Putamen (tissue), 1 donor: Measurements from ENCODE around the gene DAB2.
"Not testable (repeated sequence)": the region's sequence is repeated elsewhere in the genome, so short reads cannot be mapped to it uniquely, and the experiment has no call there.

Experiments used
- DNase-seq: peaks from one replicate; pipeline ENCODE4 v3.0.0-alpha.2; 2016; ENCODE audit warnings: low spot score

The DAB2 gene

DNA sequence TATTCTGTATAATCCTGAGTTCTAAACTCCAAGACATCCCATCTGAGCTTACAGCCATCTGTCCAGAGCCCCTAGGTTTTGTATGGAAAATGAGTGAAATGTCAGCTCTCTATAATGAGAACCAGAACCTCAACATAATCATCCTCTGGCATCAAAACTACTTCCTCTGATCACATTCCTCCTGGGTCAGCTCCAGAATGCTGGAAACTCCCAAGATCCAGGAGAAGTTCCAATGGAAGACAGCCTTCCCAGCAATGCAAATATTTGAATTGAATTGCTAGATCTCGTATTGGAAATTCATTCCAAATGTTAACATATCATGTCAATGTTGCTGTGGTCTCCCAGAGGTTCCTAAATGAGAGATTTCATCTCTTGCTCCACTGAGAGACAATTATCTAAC lies 84.3 kb downstream of the DAB2 start:
- DNase-seq, result no peak

DNA sequence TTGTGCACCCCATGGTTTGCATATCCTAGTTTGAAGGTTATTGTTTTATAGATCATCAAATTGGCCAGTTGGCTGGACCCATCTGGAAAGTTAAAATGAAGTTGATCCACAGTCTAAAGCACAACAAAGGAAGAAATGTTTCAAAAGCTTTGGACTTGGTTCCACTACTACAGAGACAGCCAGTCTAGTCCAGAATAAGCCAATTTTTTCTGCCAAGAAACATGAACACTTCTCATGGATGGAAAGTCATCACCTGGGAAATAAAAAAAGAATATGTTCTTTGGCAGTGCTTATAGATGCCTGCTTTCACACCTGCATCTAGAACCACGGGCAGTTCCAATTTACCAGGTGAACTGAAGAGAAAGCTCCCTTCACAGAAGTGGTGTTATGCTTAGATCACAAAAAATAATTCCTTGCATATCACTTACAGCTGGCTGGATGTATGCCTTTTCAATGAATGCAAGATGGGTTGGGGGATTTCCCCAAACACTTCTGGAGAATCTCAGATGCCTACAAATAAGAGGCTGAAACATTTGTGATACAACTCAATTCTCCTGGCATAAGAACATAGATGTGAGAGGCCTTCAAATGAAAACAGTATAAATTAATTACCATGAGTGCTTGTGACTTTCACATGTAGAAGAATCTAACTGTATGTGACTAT lies 87.4 kb downstream of the DAB2 start:
- DNase-seq, result no peak

DNA sequence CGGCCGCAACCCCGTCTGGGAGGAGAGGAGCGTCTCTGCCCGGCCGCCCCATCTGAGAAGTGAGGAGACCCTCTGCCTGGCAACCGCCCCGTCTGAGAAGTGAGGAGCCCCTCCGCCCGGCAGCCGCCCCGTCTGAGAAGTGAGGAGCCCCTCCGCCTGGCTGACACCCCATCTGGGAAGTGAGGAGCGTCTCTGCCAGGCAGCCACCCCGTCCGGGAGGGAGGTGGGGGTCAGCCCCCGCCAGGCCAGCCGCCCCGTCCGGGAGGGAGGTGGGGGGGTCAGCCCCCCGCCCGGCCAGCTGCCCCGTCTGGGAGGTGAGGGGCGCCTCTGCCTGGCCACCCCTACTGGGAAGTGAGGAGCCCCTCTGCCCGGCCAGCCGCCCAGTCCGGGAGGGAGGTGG lies 90.5 kb downstream of the DAB2 start:
- DNase-seq, result not testable (repeated sequence)

DNA sequence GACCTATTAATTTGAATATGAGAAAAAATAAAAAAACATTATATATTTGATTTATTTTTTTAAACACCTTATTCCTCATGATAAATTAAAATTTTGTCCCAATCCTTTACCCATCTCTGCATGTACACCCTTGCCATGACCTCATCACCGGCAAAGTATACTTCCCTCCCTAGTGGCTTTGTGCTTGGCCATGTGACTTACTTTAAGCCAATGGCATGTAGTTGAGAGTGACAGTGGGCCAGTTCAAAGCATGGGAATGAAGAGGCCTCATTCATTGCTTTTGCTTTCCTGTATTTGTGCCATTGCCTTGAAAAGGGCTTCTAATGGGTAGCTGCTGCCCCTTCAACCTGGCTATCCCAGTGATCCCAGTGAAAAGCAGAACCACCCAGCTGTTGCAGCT lies 91.7 kb downstream of the DAB2 start:
- no peak for DNase-seq

DNA sequence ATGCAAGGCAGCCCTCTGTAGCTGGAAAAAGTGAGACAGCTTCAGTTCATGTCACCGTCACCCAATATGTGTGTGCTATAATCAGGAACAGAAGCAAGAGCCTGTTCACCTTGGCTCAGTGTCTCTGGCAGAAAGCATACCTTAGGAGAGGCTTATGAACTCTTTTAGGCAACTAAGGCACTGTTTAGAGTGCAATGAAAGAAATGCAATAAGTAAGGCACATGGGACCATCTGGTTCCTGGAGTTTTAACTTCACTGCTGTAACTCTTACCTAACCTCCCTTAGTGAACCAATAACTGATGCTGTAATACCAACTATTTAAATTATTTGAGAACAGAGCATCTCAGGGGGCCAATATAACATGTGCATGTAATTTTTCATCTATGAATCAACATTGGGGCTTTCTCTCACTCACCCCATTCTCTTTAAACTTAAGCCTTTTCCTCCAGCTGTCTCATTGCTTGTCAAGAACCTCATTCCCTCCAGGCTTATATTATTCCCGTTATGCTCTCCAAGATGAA lies 92.9 kb downstream of the DAB2 start:
- DNase-seq, result no peak

DNA sequence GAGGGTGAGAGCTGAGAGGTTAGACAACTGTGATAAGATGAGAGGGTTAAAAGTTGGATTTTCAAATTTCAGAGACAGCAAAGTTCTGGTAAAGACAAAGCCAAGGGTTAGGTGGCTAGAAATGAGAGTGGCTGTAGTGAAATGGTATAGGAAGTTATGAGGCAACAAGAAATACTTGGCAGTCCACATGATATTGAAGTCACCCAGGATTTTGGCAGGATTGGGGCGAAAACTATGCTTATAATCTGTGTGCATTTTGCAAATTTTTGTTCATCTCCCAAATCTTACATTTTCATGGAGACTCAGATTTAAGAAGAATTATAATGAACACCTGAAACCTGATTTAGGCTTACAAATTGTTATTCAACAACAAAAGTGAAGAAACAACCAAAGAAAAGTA lies 96.0 kb downstream of the DAB2 start:
- DNase-seq, result no peak

DNA sequence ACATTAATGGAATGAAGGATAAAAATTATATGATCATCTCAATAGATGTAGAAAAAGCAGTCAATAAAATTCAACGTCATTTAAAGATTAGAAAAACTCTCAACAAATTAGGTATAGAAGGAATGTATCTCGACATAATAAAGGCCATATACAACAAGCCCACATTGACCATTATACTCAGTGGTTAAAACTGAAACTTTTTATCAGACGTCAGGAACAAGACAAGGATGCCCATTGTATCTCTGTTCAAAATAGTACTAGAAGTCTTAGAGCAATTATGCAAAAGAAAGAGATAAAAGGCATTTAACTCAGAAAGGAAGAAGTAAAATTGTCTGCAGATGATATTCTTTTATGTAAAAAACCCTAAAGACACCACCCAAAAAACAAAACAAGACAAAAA lies 101.2 kb downstream of the DAB2 start:
- no peak for DNase-seq
